LHCN-M2 (cell line): Measurements from ENCODE around the gene FBN2. TPM values are rescaled to one million over a fixed set of nuclear protein-coding genes. Genes with fewer than 3 reads are reported as not detected.
"Not testable (repeated sequence)": the region's sequence is repeated elsewhere in the genome, so short reads cannot be mapped to it uniquely, and the experiment has no call there.

Experiments used
- DNase-seq: peaks from one replicate; pipeline ENCODE4 v3.0.0-alpha.2; 2012; ENCODE audit warnings: low read depth
- total RNA-seq: library from RNA; depleted of rRNA; stranded (reverse); fragments of >200 nt; gene quantifications from 2 replicates; pipeline ENCODE4 v1.2.3, GENCODE V29; 2014

The FBN2 gene
- total RNA-seq, 1 experiment from 2014 or later: 25.4 TPM

DNA sequence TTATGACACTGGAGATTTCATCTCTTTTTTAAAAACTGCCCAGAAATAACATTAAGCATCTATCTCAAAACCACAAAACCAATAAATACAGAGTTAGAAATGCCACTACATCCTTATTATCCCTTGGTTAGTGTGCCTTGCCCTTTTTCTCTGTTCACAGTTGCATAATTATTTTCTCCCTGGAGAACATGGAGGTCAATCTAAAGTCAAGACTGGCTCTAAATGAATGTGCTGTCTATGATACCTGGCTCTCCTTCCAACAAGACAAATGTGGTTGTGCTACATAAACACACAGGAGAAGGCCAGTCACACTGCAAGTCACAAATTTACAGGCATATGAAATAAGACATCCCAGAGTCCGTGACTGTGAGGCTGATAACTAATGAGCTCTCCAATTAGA is 2.8 kb downstream of the FBN2 start:
- DNase-seq: peak; percentile 37

DNA sequence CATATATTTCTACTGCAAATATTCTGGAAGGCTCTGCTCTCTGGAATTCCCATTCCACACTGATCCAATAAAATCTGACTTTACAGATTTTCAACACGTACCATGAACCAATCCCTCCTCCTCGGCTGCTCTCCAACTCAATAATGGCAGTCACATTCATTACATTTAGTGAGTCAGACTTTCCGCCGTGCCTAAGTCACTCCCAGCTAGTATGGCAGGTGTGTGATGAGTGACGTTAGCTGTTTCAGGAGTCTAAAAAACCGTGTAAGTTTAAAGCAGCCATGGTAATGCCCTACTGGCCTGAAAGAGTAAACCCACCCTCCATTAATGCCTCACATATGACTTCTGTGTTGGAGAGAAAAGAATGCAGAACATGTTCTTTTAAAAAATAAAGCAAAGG is 3.3 kb downstream of the FBN2 start:
- peak; percentile 7 for DNase-seq

DNA sequence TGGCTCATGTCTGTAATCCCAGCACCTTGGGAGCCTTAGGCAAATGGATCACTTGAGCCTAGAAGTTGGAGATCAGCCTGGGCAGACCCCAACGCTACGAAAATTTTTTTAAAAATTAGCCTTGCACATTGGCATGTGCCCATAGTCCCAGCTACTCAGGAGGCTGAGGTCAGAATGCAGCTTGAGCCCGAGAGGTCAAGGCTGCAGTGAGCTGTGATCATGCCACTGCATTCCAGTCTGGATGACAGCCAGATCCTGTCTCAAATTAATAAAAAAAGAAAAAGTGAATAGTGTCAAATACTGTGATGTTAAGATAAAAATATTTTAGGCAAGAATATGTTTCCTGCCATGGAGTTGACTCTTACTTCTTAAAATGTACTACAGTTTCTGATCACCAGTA is 5.3 kb downstream of the FBN2 start:
- DNase-seq: no peak

DNA sequence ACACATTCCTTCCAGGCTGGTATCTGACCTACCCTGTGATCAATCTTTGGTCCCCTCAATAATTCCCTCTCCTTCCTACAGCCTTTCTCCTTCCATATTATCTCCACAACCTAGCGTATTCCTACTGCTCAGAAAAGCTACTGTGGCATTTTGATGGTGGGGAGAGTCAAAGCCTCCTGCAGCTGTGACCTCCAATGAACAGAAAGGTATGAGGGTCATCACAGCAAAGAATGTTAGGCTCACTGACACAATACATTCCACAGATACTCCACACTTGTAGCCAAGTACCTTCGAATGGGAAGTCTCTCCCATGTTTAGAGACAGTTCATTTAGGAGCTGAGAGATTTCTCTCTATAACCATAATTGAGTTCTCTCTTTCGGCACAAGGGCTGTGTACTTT is 5.9 kb downstream of the FBN2 start:
- no peak for DNase-seq

DNA sequence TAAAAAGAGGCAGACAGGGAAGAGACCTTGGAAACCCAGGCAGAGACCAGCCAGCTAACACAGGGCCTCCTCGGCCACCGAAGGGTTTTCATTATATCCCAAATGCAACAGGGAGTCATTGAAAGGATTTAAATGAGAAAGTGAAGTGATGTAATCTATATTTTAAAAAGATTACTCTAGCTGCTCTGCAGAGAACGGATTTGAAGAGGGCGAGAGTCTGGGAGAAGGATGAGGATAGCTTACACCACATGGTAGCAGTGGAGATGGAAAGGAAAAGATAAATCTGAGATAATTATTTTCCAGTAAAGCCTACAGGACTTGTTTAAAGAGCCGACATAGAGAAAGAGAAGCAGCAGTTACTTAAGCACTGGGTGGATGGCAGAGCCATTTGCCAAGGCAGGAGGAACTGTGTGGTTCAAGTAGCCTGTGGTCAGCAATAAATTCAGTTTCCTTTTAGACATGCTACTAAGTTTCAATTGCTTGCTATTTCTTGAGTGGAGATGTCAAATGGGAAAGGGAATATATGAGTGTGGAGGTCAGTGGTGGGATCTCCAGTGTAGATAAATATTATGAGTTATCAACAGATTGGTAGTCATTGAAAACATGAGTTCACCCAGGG is 9.3 kb downstream of the FBN2 start:
- no peak for DNase-seq

DNA sequence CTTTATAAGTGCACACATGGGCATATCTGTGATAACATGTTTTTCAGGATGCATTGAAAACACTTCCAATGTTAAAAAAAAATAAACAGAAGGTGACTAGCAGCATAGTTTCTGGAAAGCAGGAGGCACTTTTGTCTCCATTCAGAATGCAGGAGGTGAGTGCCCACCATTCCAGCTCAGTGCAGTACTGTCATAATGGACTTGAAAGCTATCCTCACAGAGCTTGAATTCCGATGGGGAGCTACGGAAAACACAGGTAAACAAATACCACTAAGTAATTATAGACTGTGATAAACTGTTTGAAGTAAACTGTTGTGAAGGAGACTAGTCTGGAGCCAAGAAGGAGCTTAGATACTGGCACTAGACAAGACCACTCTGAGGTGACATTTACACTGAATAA is 9.9 kb downstream of the FBN2 start:
- no peak for DNase-seq

DNA sequence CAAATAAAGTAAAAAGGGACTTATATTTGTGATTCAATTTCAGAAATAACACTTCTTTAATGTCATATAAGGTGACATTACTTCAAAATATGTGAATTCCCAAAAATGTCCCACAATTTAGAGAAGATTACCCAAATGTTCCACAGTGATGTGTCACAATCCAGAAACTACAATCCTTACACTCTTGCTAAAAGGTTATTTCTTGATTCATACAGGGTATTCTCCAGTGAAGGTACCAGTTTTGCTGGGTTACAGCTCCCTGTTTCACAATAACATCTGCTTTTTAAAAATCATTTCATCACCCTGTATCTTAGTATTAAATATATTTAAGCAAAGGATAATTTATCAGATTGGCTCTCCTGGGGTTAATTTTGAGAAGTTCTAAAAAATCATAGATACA is 11.0 kb downstream of the FBN2 start:
- no peak for DNase-seq

DNA sequence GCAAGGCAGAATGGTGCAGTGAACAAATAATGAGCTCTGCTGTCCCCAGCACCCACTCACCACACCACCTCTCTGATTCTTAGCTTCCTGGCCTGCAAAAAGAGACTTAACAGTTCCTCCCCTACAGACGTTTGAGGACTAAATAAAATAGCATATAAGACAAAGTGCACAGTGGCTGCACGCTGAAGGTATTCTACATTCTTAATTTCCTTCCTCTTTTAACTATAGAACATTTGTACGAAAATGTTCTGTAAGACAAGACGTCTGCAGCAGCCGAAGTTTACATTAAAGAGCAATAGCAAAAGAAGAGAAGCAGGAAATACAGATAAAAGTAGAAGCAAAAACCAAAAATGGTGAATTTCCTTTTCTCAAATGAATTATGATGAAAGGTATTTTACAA is 15.7 kb downstream of the FBN2 start:
- DNase-seq: no peak

DNA sequence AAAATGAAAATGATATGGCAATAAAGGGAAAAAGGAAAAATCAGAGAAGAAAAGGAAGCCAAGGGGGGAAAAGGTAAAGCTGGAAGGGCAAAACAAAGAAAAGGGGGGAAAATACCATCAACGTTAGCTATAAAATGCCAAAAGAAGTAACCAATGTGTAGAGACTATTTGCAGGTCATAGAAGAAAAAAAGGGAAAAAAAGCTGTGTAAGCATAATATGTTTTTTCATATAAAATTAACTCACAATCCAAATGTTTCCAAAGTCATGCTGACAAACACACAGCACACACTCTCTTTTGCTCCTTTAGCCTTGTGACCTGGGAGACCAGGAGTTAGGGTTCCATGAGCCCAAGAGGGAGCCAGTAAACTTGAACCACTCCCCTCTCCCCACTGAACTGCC is 18.2 kb downstream of the FBN2 start:
- no peak for DNase-seq

DNA sequence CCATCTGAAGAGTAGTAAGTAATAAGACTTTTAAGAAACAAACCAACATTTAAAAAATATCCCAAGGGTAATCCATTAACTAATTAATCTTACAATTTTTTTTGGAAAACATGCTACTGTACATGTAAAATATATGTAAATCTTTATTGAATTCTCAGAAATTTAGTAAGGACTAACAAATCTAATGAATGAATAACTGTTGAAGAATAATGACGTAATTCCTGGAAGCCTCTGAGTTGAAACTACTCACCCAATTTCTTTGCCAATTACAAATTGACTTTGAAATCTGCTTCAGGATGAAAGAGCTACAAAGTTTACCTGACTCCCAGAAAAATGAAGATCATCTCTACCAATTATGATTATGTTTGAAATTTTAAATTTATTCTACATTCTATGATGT is 21.1 kb downstream of the FBN2 start:
- DNase-seq: no peak

DNA sequence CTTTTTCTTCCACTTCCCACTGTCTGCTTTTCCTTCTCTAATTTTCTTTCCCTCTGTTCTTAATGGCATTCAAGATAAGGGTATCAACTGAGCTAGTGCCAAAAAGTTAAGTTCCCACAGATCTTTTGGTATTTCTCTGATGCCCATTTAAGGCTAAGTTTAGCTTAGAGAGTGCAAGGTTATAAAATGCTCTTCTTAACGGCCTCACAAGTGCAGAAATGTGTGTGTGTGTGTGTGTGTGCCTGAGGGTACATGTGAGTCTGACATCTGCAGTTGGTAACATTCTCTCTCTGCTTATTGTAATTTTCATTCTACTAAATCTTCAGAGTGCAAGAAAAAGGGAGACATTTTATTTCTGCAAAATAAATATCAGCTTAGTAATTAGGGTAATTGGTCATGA is 24.2 kb downstream of the FBN2 start:
- no peak for DNase-seq

DNA sequence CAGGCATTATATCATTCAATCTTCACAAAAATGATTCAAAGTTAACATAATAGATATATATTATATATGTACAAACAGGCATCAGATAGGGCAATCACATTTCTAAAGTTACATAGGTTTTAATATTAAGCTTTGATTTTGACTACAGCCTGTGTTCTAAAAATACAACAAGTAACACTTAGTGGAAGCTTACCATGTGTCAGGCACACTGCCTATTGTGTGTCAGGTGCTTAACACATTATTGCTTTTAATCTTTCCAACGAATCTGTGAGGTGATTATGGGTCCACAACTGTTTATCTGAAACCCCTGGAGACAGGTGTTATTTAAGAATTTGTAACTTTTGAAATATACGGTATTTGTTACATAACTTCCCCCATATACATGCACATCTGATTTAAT is 25.2 kb downstream of the FBN2 start:
- DNase-seq: no peak

DNA sequence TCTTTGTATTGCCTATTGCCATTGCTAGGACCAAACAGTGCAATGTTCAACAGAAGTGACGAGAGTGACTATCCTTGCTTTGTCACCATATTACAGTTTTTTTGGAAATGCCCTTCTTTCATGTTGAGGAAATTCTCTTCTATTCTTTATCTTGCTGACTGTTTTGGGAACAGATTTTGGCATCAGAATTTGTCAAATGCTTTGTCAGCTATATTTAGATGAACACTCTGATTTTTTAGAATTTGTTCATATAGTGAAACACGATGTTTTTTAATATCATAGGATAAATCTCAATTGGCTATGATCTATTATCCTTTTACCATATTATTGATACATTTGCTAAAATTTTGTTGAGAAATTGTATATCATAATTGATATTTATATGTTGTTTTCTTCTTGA is 31.4 kb downstream of the FBN2 start:
- no peak for DNase-seq

DNA sequence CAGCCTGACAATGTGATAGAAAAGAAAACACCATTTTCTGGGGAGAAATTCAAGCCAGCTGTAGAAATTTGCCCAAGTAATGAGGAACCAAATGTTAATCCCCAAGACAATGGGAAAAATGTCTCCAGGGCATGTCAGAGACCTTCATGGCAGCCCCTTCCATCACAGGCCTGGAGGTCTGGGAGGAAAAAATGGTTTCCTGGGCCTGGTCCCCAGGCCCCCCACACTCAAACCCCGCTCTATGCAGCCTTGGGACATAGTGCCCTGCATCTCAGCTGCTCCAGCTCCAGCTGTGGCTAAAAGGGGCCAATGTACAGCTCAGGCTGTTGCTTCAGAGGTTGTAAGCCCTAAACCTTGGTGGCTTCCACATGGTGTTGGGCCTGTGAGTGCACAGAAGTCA is 34.3 kb downstream of the FBN2 start:
- not testable (repeated sequence) for DNase-seq

DNA sequence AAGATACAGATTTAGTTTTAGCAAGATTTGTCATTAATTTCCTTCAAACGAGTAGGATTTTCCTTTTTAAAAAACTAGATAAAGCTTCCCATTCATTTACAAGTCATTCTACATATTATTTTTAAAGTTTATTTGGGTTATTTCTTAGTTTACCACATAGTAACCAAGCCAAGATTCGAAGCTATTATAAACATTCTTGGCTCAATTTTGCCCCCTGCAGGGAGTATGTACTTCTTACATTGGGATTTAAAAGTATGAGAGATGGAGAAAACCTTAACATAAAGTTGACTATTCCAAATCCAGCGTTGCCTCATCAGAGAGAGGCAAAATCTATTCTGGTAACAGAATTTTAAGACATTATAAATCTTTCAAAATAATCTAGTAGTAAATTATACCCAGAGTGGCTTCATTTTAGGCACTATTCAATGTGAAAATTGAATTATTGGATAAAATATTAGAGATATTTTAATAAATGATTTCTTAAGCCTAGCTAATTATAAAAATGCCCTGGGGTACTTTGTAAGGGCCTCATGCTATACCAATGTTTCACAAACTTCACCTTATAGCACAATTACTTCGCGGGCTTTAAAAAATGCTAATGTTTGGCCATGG is 39.1 kb downstream of the FBN2 start:
- peak; percentile 67 for DNase-seq

DNA sequence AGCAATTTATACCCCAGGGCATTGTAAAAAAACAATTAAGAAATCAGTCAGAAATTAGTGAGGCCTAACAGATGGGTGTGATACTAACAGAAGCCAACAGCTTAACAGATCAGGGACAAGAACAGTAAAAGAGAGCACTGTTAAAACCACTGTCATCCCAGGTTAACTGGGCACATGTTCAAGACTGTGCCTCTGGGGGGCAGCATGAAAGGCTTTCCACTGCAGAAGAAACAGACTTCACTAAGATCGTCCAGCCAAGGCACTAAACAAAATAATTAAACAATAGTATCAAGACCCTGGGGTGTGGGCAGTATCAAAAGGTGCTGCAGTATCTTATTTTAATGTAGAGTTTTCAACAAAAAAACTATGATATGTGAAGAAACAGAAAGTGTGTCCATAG is 43.5 kb downstream of the FBN2 start:
- DNase-seq: no peak

DNA sequence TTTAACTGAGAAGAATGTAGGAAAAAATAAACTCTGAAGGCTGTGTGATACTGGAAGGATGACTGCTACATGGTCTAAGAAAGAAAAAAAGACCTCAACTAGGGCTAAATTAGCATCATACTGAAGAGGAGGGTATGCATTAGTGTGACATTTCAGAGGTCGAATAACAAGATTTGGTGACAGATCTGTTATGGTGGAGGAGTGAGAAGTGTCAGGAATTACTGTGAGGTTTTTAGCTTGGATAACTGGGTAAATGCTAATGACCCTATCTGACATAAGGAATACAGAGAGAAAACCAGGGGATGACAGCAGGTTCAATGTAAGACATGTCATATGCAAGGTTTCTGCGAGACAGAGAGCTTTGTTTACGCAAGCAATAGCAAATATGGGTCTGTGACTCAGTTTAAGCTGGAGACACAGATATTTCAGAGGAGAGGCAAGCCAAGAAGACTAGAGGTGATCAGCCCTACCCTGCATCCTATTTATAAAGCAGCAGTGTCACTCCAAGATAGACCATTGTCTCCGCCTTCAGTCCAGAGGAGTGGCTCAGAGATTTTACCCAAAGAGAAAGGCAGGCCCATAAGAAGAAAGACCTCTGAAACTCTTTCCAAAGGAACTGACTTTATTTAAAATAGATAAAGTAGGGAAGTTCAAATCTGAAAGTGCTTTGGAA is 44.3 kb downstream of the FBN2 start:
- DNase-seq: no peak

DNA sequence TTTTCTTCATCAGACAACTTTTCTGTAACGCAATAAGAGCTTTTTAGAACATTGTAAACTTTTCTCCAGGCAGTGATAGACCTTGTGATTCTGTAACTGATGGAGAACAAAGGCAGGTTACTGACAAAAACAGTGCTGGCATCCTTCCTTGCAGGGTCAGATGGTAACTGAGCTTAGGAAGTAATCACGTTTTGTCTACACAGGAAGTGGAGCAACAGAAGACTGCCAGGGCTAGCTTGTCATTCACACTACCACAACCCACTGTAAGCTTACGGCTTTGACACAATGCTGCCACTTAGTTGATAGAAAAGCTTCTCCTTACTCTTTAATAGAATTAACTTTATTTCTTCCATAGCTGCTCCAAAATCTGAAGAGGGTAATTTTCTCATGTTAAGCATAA is 46.8 kb downstream of the FBN2 start:
- no peak for DNase-seq

DNA sequence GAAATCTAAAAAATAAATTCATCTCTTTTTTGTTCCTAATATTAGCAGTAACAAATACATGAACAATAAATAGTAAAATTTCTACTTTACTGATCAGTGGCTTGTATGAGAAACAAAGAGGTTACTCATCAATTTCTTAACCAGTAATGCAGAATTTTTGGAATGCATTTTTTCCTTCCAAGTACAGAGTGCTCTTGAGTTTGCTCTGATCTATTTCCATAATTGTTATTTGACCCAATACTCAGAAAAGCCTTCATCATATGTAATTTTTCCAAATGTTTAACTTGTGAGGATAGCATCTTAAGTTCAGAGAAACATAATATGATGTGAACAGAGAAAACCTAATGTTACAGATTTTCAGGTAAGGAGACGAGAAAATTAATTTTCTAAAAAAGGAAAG is 47.3 kb downstream of the FBN2 start:
- DNase-seq: no peak

DNA sequence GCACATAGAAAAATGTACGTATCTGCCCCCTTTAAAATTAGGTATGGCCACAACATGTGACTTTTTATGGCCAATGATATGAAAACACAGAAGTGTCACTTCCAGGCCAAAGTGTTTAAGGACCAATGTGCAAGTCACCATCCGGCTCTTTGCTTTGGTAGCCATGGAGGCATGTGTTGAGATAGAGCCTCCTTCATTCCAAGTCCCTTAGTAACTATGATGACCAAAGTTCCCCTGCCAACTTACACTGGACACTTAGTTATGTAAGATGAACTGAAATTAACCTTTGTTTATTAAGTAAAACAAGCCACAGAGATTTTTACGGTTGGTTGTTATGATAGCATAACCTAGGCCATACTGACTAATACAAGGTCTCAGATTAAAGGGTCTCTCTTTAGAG is 51.0 kb downstream of the FBN2 start:
- DNase-seq: no peak

DNA sequence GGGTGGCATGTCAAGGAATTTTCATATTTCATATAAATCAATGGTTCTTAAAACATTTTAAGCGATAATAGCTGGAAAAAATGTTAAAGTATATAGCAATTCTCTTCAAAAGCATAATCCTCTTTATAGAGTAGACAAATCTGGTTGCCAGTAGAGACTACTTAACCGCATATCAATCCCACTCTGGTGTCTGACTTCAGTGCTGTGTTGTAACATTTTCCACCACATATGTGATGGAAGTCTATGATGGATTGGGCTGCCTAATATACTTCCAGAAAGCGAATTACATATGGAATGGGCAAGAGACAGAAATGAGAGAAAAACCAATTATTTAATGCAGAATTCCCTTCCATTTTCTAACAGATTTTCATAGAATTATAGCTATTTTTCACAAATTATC is 54.3 kb downstream of the FBN2 start:
- DNase-seq: no peak

DNA sequence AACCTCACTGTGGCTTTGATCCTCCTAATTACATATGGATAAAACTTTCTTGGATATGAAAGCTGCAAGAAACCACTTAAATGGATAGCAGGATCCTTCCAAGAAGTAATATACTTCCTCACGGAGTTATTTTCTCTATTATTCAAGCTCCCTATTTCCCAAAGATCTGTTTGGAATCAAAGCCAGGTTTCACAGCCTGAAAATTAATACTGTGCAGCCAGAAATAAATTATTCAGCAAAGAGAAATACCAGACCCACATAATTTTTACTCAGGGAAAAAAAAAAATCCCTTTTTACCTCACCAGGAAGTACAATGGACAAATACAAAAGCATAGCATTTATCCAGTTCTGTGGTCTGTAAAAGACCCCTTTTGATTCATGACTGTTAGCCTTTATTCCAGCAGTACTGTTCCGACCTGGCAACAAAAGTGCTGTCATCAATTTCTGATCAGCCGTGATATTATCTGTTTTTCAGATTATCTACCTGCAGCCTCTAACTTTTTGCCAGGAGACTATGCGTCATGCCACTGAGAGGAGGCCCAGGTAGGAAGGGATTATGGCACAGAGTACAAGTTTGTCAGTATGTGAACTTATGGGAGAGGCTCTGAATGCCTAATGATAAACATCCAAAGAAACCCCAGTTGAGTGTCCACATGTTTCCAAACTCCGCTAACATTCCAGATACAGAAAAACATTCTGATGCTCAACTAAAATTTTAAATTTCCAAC is 57.0 kb downstream of the FBN2 start:
- DNase-seq: no peak

DNA sequence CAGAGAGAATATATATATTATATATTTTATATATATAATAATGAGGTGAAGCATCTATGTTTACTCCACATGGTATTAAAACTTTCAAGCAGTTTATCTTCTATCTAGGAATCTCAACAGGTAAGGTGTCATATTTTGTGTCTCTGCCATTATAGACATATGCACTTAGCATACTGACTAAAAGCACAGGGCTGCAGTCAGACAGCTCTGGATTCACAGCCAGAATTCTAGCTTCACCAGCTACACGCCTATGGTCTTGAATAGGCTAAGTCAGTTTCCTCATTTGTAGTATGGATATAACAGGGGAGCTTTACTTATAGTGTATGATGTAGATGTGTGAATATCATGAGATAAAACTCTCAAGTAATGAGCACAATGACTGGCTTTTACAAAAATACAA is 57.9 kb downstream of the FBN2 start:
- DNase-seq: no peak
